HepG2 (cell line): ENCODE data around the gene PAPPA2. TPM values are rescaled to one million over a fixed set of nuclear protein-coding genes. Genes with fewer than 3 reads are reported as not detected.

Experiments
- ATAC-seq: fragments of 200-7000 bp; cut with Tn5 transposase; 3 replicates; pipeline ENCODE4 v1.9.1; 2020; ENCODE audit warnings: mild to moderate bottlenecking, moderate library complexity
- BruUV-seq: library from RNA; stranded (reverse); fragments of 400-500 nt; replicated peaks from 2 replicates; lab custom pipeline; 2021; lab: Mats Ljungman, UMichigan
- CTCF ChIA-PET: fragments of 300-600 bp; formaldehyde crosslinking; extraction: SDS; loops from one replicate; lab custom pipeline; 2021; ENCODE audit warnings: low total read pairs, inconsistent platforms, low intra/inter-chr PET ratio; lab: Yijun Ruan, JAX
- POLR2A ChIA-PET: fragments of 350-600 bp; sonication (Branson Sonifier 250); formaldehyde crosslinking; loops from one replicate; lab custom pipeline; 2020; ENCODE audit warnings: antibody characterized with exemption, inconsistent platforms; lab: Yijun Ruan, JAX
- DNase-seq: peaks from one replicate; pipeline ENCODE4 v3.0.0-alpha.2; 2015; ENCODE audit warnings: low spot score
- FAIRE-seq: peaks from 3 replicates; lab custom pipeline; 2011; peaks lifted over from hg19 to GRCh38; lab: Jason Lieb, UNC
- H2AFZ ChIP-seq: one replicate; pipeline ENCODE4 v1.6.1; 2011; ENCODE audit warnings: low read length, inconsistent platforms
- H3K27ac ChIP-seq: fragments of 300-600 bp; 3 replicates; pipeline ENCODE4 v1.8.0; 2011; ENCODE audit warnings: mixed run types, mild to moderate bottlenecking, mixed read lengths, low read length, inconsistent platforms; ENCODE audit not compliant: insufficient read depth; ENCODE audit errors: extremely low read length
- H3K27me3 ChIP-seq, 2 experiments: fragments of 200-600 bp in 1 of 2; 2 replicates in 1 of 2; 3 replicates in 1 of 2; pipeline versions ENCODE4 v1.6.0 to v1.8.0; 2011; ENCODE audit warnings: low read length in 2 of 2, mild to moderate bottlenecking in 2 of 2, moderate library complexity in 2 of 2, inconsistent platforms in 1 of 2; ENCODE audit not compliant: insufficient read depth in 2 of 2, control insufficient read depth in 1 of 2
- H3K36me3 ChIP-seq, 2 experiments: fragments of 200-600 bp in 1 of 2; replicated peaks in 1 of 2; 2 replicates in 1 of 2; 3 replicates in 1 of 2; pipeline versions ENCODE4 v1.5.1 to v1.8.0; 2011; ENCODE audit warnings: low read length in 2 of 2, inconsistent platforms in 1 of 2; ENCODE audit not compliant: insufficient read depth in 2 of 2, control insufficient read depth in 1 of 2
- H3K4me1 ChIP-seq: 2 replicates; pipeline ENCODE4 v1.5.1; 2012; ENCODE audit warnings: low read length, inconsistent platforms; ENCODE audit not compliant: insufficient read depth
- H3K4me2 ChIP-seq: 2 replicates; pipeline ENCODE4 v1.6.0; 2011; ENCODE audit warnings: low read depth, low read length, inconsistent platforms
- H3K4me3 ChIP-seq, 3 experiments: fragments of 200-600 bp in 1 of 3; sonication (generic), shearing (Covaris generic) in 1 of 3; replicated peaks in 1 of 3; 2 replicates each; pipeline ENCODE4 v1.5.1; 2011 to 2016; ENCODE audit warnings: low read length in 3 of 3, inconsistent platforms in 2 of 3, low read depth in 2 of 3, mild to moderate bottlenecking in 2 of 3, control low read depth in 1 of 3, mixed read lengths in 1 of 3; ENCODE audit not compliant: insufficient read depth in 1 of 3
- H3K79me2 ChIP-seq: one replicate; pipeline ENCODE4 v1.6.1; 2011; ENCODE audit warnings: low read length, inconsistent platforms; ENCODE audit not compliant: insufficient read depth
- H3K9ac ChIP-seq: 2 replicates; pipeline ENCODE4 v1.6.0; 2011; ENCODE audit warnings: mild to moderate bottlenecking, low read depth, low read length, inconsistent platforms; ENCODE audit not compliant: insufficient read depth
- H3K9me3 ChIP-seq: 2 replicates; pipeline ENCODE4 v1.5.1; 2012; ENCODE audit warnings: mild to moderate bottlenecking, low read length
- H4K20me1 ChIP-seq: 2 replicates; pipeline ENCODE4 v1.6.0; 2011; ENCODE audit warnings: inconsistent platforms, mild to moderate bottlenecking, low read length, moderate library complexity; ENCODE audit not compliant: insufficient read depth
- DNMT1 ChIP-seq: sonication (generic); formaldehyde crosslinking; IDR thresholded peaks from 2 replicates; pipeline ENCODE4 v1.5.1; 2020; ENCODE audit warnings: mild to moderate bottlenecking, missing genetic modification reagents
- MYPOP ChIP-seq: sonication (generic); formaldehyde crosslinking; IDR thresholded peaks from 2 replicates; pipeline ENCODE4 v1.8.1; 2023; ENCODE audit warnings: mild to moderate bottlenecking, moderate library complexity, missing genetic modification reagents
- NFYC ChIP-seq: IDR thresholded peaks from 2 replicates; pipeline ENCODE4 v1.6.1; 2016; ENCODE audit warnings: missing genetic modification reagents, missing compliant biosample characterization
- PBX3 ChIP-seq: sonication (generic); formaldehyde crosslinking; IDR thresholded peaks from 2 replicates; pipeline ENCODE4 v1.8.1; 2023; ENCODE audit warnings: missing genetic modification reagents, inconsistent platforms, borderline replicate concordance
- ZNF510 ChIP-seq: sonication (generic); formaldehyde crosslinking; IDR thresholded peaks from 2 replicates; pipeline ENCODE4 v1.4.0; 2020; ENCODE audit warnings: low read depth, mild to moderate bottlenecking, missing genetic modification reagents
- WGBS: methylation state at CpG from one replicate; pipeline ENCODE4 v1.1.6; 2017; ENCODE audit warnings: low lambda C conversion rate; 5-methylcytosine and 5-hydroxymethylcytosine counted together
- in situ Hi-C: cut with HindIII; loops from 2 replicates; pipeline ENCODE4 v1.10.0; 2017; ENCODE audit warnings: low pct_unique_long_range_greater_than_20kb; ENCODE audit not compliant: extremely low pct_ligation_motif_present
- intact Hi-C: fragments of 100-400 bp; cut with micrococcal nuclease; formaldehyde crosslinking; loops from one replicate; pipeline ENCODE4 v1.10.0; 2022; ENCODE audit not compliant: unreplicated experiment
- polyA plus RNA-seq, 8 experiments: library from polyadenylated mRNA; depleted of rRNA in 3 of 8; stranded (reverse) in 7 of 8; unstranded in 1 of 8; fragments of >200 nt; fragmentation: Illumina TruSeq in 4 of 8; extraction: Trizol in 4 of 8; gene quantifications; 2 replicates each; pipeline versions ENCODE4 v1.2.1 to v1.2.3, GENCODE V29; 2011 to 2016; ENCODE audit warnings: low read depth in 4 of 8, missing spikeins in 1 of 8, mixed read lengths in 1 of 8; ENCODE audit not compliant: insufficient read depth in 1 of 8
- total RNA-seq, 5 experiments: library from RNA; depleted of rRNA; stranded (reverse); fragments of >200 nt; fragmentation: Illumina TruSeq; extraction: Trizol; gene quantifications; 2 replicates each; pipeline ENCODE4 v1.2.3, GENCODE V29; 2016; ENCODE audit warnings: low read depth in 1 of 5

The PAPPA2 gene
- total and polyA plus RNA-seq, 2 of the 13 experiments (the other 11 are each of a cell fraction or from before 2014, with no cell fraction given): 0.01 TPM; not detected in 1

- no peaks in the 10 kb centered on the region for H3K36me3 ChIP-seq
- in situ Hi-C loops (loop anchor here (5.0 to 25.0 kb wide), 2 partner anchors 136 to 306 kb away; no protein-coding TSS in a partner anchor), intact Hi-C loops (loop anchor here (5.0 kb wide), 1 partner anchor 1321 kb away; no protein-coding TSS in a partner anchor)
- ChIA-PET POLR2A (no interaction called here), CTCF (interaction anchor here (1.1 kb wide), 1 partner anchor 134 kb away, joined by 3 read pairs; no protein-coding TSS in a partner anchor)
- WGBS: 9% methylated on average over 6 of the region's 6 CpGs
- H3K9me3 ChIP-seq: no peaks in the 10 kb centered on the region
- no peak overlapping the region for H2AFZ ChIP-seq
- DNase-seq (no peak), FAIRE-seq (no peak), ATAC-seq (no peak)
- no peak overlapping the region for H3K27ac ChIP-seq
- H3K4me2 ChIP-seq: no peak overlapping the region
- H3K79me2 ChIP-seq: no peaks in the 10 kb centered on the region
- BruUV-seq: no TSS peak
- H3K9ac ChIP-seq: no peak overlapping the region
- H3K27me3 ChIP-seq: no peaks in the 10 kb centered on the region
- no peaks in the 10 kb centered on the region for H4K20me1 ChIP-seq
- no peaks in the 10 kb centered on the region for H3K4me1 ChIP-seq
- no peak overlapping the region for H3K4me3 ChIP-seq
- TF ChIP-seq PBX3 (no peak), MYPOP (CRISPR knock-in tag) (no peak)
These were observed 230.2 kb downstream of the PAPPA2 start for GRCh38 chr1:176692988-176693696.

- Histone ChIP-seq H2AFZ (no peak overlapping the region), H3K4me2 (no peak overlapping the region), H3K36me3 (no peaks in the 10 kb centered on the region), H3K27me3 (no peaks in the 10 kb centered on the region), H4K20me1 (no peaks in the 10 kb centered on the region), H3K9me3 (no peaks in the 10 kb centered on the region), H3K4me3 (no peak overlapping the region), H3K9ac (no peak overlapping the region), H3K4me1 (no peaks in the 10 kb centered on the region), H3K79me2 (no peaks in the 10 kb centered on the region), H3K27ac (no peak overlapping the region)
- 1% methylated on average over 8 of the region's 11 CpGs for WGBS
- FAIRE-seq: no peak
- POLR2A ChIA-PET: no interaction called here
- TF ChIP-seq NFYC: no peak
- TF ChIP-seq DNMT1: no peak
- TF ChIP-seq ZNF510 (CRISPR knock-in tag): no peak
- no TSS peak for BruUV-seq
- CTCF ChIA-PET: interaction anchor here (1.1 kb wide), 1 partner anchor 134 kb away, joined by 3 read pairs; no protein-coding TSS in a partner anchor
- intact Hi-C loops (loop anchor here (5.0 kb wide), 1 partner anchor 1322 kb away; no protein-coding TSS in a partner anchor), in situ Hi-C loops (loop anchor here (5.0 to 25.0 kb wide), 2 partner anchors 137 to 307 kb away; no protein-coding TSS in a partner anchor)
- no peak for ATAC-seq
- no peak for DNase-seq
These were observed 230.8 kb downstream of the PAPPA2 start for GRCh38 chr1:176693697-176694329.
